Type B pancreatic cell (in vitro differentiated cells): ENCODE results near the gene NFE2L3. TPM values are rescaled to one million over a fixed set of nuclear protein-coding genes. Genes with fewer than 3 reads are reported as not detected.
A peak's percentile ranks its signal among the peaks of the same experiment; 100 is the strongest.
"Not testable (repeated sequence)": the region's sequence is repeated elsewhere in the genome, so short reads cannot be mapped to it uniquely, and the experiment has no call there.

ENCODE experiments used
- DNase-seq: peaks from one replicate; pipeline ENCODE4 v3.0.0; 2021; ENCODE audit warnings: mixed read lengths; ENCODE audit not compliant: unreplicated experiment; ENCODE audit errors: extremely low spot score
- H3K27ac Mint-ChIP-seq: 2 replicates; pipeline ENCODE4 v1.8.0; 2021; ENCODE audit warnings: mild to moderate bottlenecking, mixed read lengths
- H3K27me3 Mint-ChIP-seq: 2 replicates; pipeline ENCODE4 v1.8.0; 2021; ENCODE audit warnings: mixed read lengths
- H3K36me3 Mint-ChIP-seq: 2 replicates; pipeline ENCODE4 v1.8.0; 2021; ENCODE audit warnings: mixed read lengths
- H3K4me1 Mint-ChIP-seq: one replicate; pipeline ENCODE4 v1.8.0; 2021; ENCODE audit warnings: mixed read lengths; ENCODE audit not compliant: unreplicated experiment
- H3K4me3 Mint-ChIP-seq: 2 replicates; pipeline ENCODE4 v1.8.0; 2021; ENCODE audit warnings: mild to moderate bottlenecking, mixed read lengths
- H3K9me3 Mint-ChIP-seq: 2 replicates; pipeline ENCODE4 v1.8.0; 2021; ENCODE audit warnings: mixed read lengths
- CTCF ChIP-seq: fragments of 200-600 bp; sonication (generic); conservative IDR thresholded peaks from 2 replicates; pipeline ENCODE4 v1.5.0; 2021; ENCODE audit warnings: antibody characterized with exemption, mild to moderate bottlenecking
- total RNA-seq: library from RNA; stranded (reverse); gene quantifications from 2 replicates; pipeline ENCODE4 v1.2.1, GENCODE V29; 2021; ENCODE audit warnings: low replicate concordance

NFE2L3 gene
- total RNA-seq, 1 donor from 2014 or later = 6.5 TPM

GRCh38 chr7:26182283-26182682, 30.3 kb downstream of the NFE2L3 start:
- TF ChIP-seq CTCF = no peak
- H3K9me3 Mint-ChIP-seq = no peaks in the 10 kb centered on the region
- H3K4me1 Mint-ChIP-seq = peaks cover 9% of the 10 kb centered on the region
- H3K27ac Mint-ChIP-seq = no peak overlapping the region
- peaks cover 4% of the 10 kb centered on the region for H3K36me3 Mint-ChIP-seq
- no peaks in the 10 kb centered on the region for H3K27me3 Mint-ChIP-seq
- no peak overlapping the region for H3K4me3 Mint-ChIP-seq
- DNase-seq = no peak

- Mint-ChIP-seq H3K4me1 (peaks cover 8% of the 10 kb centered on the region), H3K4me3 (no peak overlapping the region), H3K36me3 (peaks cover 4% of the 10 kb centered on the region), H3K27ac (no peak overlapping the region), H3K9me3 (no peaks in the 10 kb centered on the region), H3K27me3 (no peaks in the 10 kb centered on the region)
- no peak for DNase-seq
- no peak for TF ChIP-seq CTCF
Observed at GRCh38 chr7:26182706-26183105, 30.7 kb downstream of the NFE2L3 start.

- Mint-ChIP-seq H3K9me3 (no peaks in the 10 kb centered on the region), H3K27me3 (no peaks in the 10 kb centered on the region), H3K4me3 (no peak overlapping the region), H3K4me1 (peaks cover 6% of the 10 kb centered on the region), H3K27ac (peak overlapping the region; percentile 50), H3K36me3 (peaks cover 9% of the 10 kb centered on the region)
- no peak for DNase-seq
- TF ChIP-seq CTCF = no peak
Observed at GRCh38 chr7:26183545-26184280, 31.7 kb downstream of the NFE2L3 start.

- peaks cover 17% of the 10 kb centered on the region for H3K36me3 Mint-ChIP-seq
- not testable (repeated sequence) for H3K4me3 Mint-ChIP-seq
Observed at GRCh38 chr7:26184281-26185101, 32.5 kb downstream of the NFE2L3 start.

GRCh38 chr7:26185131-26185843, 33.3 kb downstream of the NFE2L3 start:
- no peak for TF ChIP-seq CTCF
- Mint-ChIP-seq H3K36me3 (peaks cover 23% of the 10 kb centered on the region), H3K27me3 (no peaks in the 10 kb centered on the region), H3K4me3 (peak overlapping the region; percentile 23), H3K4me1 (peaks cover 6% of the 10 kb centered on the region), H3K9me3 (no peaks in the 10 kb centered on the region), H3K27ac (peak overlapping the region; percentile 42)
- no peak for DNase-seq

More at GRCh38 chr7:26184281-26185101, 32.5 kb downstream of the NFE2L3 start:
- H3K27me3 Mint-ChIP-seq, H3K4me1 Mint-ChIP-seq, H3K9me3 Mint-ChIP-seq, DNase-seq: not testable (repeated sequence)
- peak overlapping the region; percentile 50 for H3K27ac Mint-ChIP-seq
